Endometrium (tissue), 2 donors: ENCODE measurements around the gene SLC9A5.

Source experiments
- FAIRE-seq: peaks from 2 replicates; lab custom pipeline; 2012; peaks lifted over from hg19 to GRCh38; lab: Jason Lieb, UNC
- donor health status: control.
- donor health status: control.

SLC9A5 gene, protein sequence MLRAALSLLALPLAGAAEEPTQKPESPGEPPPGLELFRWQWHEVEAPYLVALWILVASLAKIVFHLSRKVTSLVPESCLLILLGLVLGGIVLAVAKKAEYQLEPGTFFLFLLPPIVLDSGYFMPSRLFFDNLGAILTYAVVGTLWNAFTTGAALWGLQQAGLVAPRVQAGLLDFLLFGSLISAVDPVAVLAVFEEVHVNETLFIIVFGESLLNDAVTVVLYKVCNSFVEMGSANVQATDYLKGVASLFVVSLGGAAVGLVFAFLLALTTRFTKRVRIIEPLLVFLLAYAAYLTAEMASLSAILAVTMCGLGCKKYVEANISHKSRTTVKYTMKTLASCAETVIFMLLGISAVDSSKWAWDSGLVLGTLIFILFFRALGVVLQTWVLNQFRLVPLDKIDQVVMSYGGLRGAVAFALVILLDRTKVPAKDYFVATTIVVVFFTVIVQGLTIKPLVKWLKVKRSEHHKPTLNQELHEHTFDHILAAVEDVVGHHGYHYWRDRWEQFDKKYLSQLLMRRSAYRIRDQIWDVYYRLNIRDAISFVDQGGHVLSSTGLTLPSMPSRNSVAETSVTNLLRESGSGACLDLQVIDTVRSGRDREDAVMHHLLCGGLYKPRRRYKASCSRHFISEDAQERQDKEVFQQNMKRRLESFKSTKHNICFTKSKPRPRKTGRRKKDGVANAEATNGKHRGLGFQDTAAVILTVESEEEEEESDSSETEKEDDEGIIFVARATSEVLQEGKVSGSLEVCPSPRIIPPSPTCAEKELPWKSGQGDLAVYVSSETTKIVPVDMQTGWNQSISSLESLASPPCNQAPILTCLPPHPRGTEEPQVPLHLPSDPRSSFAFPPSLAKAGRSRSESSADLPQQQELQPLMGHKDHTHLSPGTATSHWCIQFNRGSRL

DNA sequence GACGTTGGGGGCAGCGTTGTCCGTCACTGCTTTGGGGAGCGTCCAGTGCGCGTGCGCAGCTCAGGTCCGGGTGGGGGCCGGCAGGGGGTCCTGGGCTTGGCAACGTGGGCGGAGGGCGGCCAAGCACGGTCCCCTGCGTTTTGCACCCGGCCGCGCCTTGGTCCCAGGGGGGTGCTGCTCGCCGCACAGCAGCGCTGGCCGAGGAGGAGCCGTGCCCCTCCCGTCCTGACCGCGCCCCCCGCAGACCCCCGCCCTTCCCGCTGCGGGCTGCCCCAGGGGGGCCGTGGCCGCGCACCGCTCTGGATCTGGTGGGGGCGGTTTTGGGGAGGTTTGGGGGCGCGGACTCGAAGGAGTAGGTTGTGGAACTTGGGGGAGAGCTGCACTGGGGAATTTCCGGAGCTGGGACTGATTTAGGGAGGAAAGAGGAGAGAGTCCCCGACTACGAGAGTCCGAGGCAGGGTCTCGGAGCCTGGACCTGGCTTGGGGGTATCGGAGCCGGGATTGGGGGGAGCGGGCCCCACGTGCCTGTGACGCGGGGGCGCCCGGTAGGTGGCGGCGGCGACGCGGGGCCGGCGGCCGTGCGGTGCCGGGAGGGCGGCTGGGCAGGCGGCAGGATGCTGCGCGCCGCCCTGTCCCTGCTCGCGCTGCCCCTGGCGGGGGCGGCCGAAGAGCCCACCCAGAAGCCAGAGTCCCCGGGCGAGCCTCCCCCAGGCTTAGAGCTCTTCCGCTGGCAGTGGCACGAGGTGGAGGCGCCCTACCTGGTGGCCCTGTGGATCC, at the start of gene SLC9A5:
SLC9A5 (plus strand) TSS at position 579 of the 777 bp plus-strand sequence; CDS start at position 615, 36 bp downstream.
- no peak for FAIRE-seq

DNA sequence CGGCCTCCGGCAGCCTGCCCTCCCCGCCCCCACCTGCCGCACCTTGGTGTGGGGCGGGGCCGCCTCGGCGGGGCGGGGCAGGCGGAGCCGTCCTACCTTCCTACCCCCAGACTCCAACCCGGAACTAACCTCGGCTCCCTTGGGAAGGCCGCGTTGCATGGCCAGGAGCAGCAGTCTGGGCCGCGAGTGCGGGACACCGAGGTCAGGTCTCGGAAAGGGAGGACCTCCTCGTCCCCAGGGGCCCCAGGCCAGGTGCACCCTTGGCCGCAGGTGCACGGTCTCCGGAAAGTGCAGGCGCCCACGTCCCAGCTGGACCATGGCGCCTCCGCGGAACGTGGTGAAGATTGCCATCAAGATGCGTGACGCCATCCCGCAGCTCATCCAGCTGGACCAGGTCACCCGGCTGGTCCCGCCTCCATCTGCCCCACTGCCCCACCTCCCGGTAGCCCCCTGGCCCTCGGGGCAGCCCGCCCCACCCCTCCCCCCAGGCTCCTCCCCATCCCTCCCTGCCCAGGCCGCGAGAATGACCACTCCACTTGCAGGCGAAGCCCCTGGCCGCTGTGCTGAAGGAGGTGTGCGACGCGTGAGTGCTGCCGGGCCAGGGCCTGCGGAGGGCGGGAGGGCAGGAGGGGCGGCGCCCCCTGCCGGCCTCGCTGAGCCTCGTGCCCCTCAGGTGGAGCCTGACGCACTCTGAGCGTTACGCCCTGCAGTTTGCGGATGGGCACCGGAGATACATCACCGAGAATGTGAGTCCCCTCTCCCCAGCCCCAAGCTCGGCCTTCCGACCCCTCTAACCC, 49.6 kb upstream of the SLC9A5 start, which contains the start of gene ELMO3:
ELMO3 (plus strand) TSS at position 121 of the 797 bp plus-strand sequence; CDS start at position 317, 196 bp downstream.
- FAIRE-seq, result no peak

DNA sequence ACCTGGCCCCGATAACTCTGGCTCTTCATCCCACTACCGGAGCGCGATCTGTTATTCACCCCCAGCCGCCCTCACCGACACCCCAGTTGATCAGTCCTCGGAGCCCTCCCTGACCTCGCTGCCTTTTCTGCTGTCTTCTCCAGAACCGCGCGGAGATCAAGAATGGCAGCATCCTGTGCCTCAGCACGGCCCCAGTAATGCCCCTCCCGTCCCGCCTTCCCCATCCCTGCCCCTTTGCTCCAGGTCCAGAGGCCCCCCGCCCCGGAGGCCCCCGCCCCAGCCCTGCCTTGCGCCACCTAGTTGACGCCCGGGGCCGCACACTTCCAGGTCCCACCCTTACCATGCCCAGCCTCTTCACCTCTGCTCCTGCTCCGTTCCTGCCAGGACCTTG, 49.0 kb upstream of the SLC9A5 start:
- no peak for FAIRE-seq

DNA sequence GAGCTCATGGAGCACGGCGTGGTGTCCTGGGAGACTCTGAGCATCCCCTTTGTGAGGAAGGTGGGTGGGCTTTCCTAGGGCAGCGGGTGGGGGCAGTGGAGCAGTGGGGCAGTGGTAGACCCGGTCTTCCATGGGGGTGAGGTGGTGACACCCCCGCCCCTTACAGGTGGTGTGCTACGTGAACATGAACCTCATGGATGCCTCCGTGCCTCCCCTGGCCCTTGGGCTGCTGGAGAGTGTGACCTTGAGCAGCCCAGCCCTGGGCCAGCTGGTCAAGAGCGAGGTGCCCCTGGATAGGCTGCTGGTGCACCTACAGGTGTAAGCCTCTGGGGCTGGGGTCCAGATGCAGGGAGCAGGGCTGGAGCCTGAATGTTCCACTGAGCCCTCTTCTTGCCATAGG, 48.3 kb upstream of the SLC9A5 start:
- FAIRE-seq, result no peak

DNA sequence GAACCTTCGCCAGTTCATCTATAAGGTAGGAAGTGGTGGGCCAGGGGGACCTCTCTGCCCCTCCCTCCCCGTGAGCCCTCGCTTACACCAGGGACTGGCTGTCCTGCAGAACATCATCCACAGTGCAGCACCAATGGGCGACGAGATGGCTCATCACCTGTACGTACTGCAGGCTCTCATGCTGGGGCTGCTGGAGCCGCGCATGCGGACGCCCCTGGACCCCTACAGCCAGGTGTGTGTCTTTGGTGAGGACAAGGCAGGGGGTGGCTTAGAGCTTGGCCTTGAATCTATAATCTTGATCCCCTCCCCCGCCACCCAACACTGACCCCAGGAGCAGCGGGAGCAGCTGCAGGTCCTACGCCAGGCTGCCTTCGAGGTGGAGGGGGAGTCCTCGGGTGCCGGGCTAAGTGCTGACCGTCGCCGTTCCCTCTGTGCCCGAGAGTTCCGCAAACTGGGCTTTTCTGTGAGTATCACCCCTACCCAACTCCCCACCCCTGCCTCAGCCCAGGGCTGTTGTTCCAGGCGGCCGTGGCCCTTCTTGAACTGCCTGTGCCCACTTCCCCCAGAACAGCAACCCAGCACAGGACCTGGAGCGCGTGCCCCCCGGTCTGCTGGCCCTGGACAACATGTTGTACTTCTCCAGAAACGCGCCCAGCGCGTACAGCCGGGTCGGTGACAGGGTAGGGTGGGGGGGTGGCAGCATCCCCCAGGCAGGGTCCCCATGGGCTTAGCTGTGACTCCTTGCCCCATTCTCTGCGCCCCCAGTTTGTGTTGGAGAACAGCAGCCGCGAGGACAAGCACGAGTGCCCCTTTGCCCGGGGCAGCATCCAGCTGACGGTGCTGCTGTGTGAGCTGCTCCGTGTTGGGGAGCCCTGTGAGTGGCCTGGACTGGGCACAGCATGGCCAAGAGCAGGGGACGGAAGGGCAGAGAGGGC, 47.1 kb upstream of the SLC9A5 start:
- FAIRE-seq, result no peak

DNA sequence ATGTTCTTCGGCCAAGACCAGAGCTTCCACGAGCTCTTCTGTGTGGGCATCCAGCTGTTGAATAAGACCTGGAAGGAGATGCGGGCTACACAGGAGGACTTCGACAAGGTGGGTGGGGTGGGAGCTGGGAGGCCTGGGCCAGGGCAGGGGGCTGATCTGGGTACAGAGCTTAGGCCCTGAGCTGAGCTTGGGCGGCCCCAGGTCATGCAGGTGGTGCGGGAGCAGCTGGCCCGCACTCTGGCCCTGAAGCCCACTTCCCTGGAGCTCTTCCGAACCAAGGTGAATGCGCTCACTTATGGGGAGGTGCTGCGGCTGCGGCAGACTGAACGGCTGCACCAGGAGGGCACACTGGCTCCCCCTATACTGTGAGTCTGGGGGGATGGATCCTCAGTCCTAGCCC, 46.4 kb upstream of the SLC9A5 start:
- FAIRE-seq, result no peak

DNA sequence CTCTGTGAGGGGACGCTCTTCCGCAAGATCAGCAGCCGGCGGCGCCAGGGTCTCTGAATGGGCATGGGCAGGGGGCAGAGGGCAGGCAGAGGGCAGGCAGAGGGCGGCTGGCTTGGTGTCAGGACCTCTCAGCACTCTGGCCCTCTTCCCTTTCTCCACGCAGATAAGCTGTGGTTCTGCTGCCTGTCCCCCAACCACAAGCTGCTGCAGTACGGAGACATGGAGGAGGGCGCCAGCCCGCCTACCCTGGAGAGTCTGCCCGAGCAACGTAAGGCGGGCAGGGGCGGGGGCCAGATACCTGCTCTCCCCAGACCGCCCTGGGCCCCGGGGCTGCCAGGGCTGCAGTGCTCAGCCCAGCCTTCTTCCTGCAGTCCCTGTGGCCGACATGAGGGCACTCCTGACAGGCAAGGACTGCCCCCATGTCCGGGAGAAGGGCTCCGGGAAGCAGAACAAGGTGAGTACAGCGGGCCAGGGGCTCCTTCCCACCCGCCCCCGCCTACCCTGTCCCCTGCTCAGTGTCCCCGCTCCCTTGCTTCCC, 45.8 kb upstream of the SLC9A5 start:
- no peak for FAIRE-seq

DNA sequence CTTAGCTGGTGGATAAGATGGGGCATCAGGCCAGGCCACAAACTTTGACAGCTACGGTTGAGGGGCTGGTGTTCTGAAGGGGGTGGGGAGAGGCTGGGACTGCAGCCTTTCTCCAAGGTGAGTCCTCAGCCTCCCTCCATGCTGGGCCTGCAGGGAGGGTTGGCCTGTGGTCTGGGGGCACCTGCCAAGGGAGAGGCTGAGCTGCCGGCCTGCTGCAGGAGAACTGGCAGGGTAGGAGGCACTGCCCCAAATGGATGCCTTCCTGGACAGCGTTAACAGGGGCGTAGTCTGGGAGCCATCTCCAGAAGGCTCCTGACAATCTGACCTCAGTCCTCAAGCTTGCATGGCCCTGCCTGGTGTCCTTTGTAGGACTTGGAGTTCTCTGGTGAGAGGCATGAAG, 44.7 kb upstream of the SLC9A5 start:
- no peak for FAIRE-seq

DNA sequence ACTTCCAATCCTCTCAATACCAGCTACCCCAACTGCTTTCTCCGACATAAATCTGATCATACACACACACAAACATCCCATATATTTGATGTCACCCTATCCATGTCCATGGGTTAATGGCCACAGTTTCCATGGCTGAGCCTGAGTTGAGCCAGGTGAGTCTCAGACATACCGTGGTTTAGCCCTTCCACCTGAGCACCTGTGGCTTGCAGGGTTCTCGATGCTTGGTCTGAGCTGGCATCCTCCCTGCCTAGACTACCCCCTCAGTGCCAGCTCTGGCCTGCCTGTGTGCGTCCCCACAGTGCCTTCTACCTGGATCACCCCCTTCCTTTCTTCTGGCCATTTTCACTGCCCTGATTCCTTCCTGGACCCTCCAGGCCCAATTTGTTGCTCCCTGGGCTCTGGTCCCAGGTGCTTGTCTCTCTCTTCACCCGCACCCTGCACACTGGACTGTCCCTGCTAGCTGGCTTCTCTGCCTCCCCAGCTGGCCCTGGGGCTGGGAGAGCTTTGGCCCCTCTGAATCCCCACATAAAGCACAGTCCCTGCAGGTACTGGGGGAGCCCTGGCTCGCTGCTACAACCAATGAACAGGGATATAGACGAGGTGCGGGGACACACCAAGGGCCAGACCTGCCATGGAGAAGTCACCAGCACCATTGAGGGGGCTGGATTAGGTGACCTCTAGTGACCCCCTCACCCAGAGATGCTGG, 42.5 kb upstream of the SLC9A5 start:
- no peak for FAIRE-seq

DNA sequence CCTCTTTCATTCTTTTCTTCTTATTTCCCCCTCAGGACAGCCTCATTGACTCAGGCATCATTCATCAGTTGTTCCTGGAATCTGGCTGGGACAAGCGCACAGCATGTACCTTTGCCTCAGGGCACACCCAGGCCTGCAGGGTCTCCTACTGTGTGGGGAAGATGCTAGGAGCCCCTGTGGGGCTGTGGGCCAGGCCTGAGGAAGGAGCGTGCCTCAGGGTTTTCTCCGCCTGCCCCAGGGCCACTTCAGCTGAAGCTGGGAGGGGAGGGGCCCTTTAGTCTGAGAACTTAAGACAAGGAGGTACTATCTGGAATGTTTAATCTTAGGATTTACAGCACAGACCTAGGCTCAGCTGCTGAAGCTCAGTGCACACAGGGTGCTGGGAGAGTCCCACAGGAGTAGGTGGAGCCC, 41.9 kb upstream of the SLC9A5 start:
- no peak for FAIRE-seq

DNA sequence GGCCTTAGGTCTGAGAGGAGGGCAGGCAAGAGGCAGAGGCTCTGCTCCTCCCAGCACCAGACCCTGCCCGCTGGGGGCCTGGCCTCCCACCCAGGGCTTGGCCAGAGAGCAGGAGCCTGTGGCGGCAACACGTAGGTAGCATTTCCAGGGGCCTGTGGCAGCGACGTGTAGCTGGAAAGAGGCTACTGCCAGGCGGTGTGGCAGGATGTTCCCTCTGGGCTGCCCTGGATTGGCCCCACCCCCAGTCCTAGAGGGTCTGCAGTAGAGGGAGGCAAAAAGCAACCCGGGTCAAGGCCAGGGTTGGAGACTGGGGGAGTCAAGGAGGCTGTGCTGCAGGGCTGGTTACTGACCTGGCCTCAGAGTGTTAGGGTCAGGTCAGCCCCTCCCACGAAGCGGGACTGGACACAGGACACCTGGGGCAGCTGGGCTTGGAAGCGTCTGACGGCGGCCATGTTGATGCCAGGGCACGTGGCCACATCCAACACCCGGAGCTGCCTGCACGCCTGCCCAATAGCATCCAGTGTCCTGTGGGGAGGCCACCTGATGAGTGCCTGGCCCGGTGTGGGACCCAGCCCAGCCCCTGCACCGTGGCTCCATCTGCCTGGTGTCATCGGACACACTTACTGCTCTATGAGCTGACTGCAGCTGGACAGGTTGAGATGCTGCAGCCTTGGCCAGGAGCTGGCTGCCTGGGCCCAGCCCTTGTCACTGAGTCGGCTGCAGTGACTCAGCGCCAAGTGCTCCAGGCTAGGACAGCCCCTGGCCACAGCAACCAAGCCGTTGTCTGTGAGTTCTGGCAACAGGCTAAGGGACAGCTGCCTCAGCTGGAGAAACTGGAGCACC, 41.3 kb upstream of the SLC9A5 start:
- FAIRE-seq, result no peak

DNA sequence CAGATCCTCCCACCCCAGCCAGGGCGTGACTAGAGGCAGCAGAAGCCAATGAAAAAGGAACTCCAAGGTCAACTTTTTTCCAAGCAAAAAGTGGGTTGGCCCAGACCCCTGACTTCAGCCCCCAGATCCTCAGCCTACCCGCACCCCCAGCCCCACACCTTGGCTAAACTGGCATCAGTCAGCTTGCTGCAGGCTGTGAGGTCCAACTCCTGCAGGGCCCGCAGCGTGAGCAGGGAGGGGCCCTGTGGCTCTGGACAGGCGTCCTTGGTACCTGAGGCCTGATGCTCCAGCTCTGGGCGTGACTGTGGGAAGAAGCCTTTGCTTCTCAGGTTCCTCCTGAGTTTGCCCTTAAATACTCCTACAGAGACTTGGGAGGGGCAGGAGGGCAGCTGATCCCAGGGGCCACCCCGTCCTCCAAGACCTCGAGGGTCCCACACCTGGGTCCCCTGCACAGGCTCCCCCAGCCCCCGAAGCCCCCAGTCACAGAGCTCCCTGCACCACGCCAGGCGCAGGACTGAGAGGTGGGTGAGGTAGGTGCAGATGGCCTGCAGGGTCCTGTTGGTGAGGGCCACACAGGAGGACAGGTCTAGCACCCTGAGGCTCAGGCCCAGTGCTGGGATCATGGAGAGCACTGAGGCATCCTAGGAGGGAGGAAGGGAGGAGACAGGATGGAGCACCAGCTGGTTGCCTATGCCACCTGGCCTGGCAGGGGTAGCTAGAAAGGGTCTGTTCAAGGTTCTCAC, 40.5 kb upstream of the SLC9A5 start:
- no peak for FAIRE-seq

DNA sequence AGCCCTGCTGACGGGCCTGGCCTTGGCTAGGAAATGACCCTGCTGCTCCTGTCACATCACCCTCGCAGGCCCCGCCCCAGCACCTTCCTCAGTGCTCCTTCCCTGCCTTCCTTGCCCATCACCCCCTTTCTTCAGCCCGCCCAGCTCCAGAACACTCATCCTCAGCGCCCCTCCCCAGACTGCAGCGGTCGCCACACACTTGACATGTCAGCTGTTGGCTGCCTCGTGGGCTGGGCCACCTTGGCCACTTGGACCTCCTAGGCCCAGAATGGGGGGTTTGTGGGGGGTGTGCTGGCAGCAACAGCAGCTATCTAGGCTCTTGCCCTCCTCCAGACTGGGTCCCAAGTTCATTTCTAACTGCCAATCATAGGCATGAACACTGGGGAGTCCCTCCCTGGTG, 39.2 kb upstream of the SLC9A5 start:
- FAIRE-seq, result no peak

DNA sequence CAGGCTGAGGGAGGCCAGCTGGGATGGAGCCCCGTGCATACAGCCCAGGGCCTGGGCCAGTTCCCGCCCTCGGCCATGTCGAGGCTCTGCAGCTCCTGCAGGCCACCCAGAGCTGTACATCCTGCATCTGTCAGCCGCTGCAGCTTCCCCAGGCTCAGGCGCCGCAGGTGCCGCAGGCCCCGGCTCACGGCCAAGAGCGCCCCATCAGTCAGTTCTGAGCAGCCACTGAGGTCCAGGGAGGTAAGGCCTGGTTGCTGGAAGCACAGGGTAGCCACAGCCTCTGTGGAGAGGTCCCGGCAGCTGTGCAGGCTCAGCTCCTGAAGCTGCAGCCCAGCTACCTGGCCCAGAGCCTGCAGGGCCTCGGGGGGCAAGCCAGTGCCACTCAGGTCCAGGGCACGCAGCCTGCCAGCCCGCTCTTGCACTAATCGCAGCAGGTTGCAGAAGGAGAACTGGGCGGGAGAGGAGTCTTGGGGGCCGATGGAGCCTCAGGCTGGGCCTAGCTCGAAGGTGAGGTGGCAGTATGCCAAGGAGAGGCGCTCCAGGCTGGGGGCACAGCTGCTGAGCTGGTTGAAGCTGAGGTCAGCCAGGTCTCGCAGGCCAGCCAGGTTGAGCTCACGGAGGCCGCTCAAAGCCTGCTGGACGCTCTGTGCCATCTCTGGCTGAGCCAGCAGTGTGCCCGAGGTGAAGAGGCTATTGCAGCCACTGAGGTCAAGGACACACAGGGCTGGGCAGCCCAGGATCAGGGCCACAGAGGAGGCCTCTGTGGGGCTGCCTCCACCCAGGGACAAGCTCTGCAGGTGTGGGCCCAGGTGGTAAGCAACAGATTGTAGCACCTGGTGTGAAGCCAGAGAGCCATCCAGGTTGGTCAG, 38.5 kb upstream of the SLC9A5 start:
- FAIRE-seq, result no peak

DNA sequence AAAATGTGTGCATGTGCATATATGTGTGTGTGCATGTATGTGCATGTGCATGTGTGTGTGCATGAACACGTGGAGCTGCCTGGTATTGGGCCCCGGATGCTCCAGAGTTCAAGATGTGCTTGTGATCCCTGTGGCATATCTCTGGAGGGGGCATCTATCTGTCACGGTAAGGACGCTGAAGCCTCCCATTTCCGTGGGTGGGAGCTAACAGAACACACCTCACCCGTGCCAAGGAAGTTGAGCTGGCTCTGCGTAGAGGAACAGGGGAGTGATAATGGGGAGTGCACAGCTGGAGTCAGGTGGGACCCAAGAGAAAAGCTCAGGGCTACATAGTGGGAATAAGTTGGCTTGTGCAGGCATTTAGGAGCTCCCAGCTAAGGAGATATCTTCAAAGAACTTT, 37.1 kb upstream of the SLC9A5 start:
- no peak for FAIRE-seq

DNA sequence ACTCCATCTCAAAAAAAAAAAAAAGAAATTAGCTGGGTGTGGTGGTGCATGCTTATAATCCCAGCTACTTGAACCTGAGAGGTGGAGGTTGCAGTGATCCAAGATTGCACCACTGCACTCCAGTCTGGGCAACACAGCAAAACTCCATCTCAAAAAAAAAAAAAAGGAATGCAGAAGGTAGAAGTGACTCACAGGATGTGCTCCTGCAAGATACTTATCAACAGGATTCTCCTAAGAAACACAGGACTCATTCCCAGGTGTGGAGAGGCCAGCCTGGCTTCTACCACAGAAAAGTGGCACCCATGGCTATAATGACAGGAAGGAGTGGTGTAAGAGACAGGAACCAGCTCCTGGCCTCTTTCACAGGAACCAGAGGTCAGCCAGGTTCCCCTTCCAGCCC, 36.0 kb upstream of the SLC9A5 start:
- no peak for FAIRE-seq
